Skin of body (tissue), 2 donors: ENCODE measurements around the gene FRAS1. TPM values are rescaled to one million over a fixed set of nuclear protein-coding genes. Genes with fewer than 3 reads are reported as not detected.
"Not testable (repeated sequence)": the region's sequence is repeated elsewhere in the genome, so short reads cannot be mapped to it uniquely, and the experiment has no call there.

Source experiments
- DNase-seq: peaks from one replicate; lab custom pipeline; 2025; lab: John Stamatoyannopoulos, UW
- total RNA-seq: library from RNA; depleted of rRNA; stranded (reverse); fragments of >200 nt; gene quantifications from one replicate; pipeline ENCODE4 v1.2.3, GENCODE V29; 2014

FRAS1 gene
- total RNA-seq, 1 donor from 2014 or later, result 15.2 TPM

GRCh38 chr4:78166622-78167021 is 109.5 kb downstream of the FRAS1 start:
- DNase-seq, result no peak

GRCh38 chr4:78167510-78167909 is 110.4 kb downstream of the FRAS1 start:
- DNase-seq, result no peak

- DNase-seq, result no peak
These were observed 110.9 kb downstream of the FRAS1 start for GRCh38 chr4:78168029-78168428.

GRCh38 chr4:78169728-78170127 is 112.6 kb downstream of the FRAS1 start:
- DNase-seq, result no peak

- DNase-seq, result no peak
These were observed 114.4 kb downstream of the FRAS1 start for GRCh38 chr4:78171482-78171881.

- no peak for DNase-seq
These were observed 117.8 kb downstream of the FRAS1 start for GRCh38 chr4:78174891-78175290.

GRCh38 chr4:78179196-78179595 is 122.1 kb downstream of the FRAS1 start:
- no peak for DNase-seq

- DNase-seq, result not testable (repeated sequence)
These were observed 124.6 kb downstream of the FRAS1 start for GRCh38 chr4:78181681-78182234.

GRCh38 chr4:78184584-78184983 is 127.5 kb downstream of the FRAS1 start:
- DNase-seq, result no peak

GRCh38 chr4:78185117-78185516 is 128.0 kb downstream of the FRAS1 start:
- DNase-seq, result no peak

- DNase-seq, result no peak
These were observed 129.7 kb downstream of the FRAS1 start for GRCh38 chr4:78186597-78187543.

- no peak for DNase-seq
These were observed 132.9 kb downstream of the FRAS1 start for GRCh38 chr4:78190068-78190467.

- DNase-seq, result no peak
These were observed 133.5 kb downstream of the FRAS1 start for GRCh38 chr4:78190595-78190994.

GRCh38 chr4:78197947-78198346 is 140.8 kb downstream of the FRAS1 start:
- DNase-seq, result no peak

GRCh38 chr4:78199984-78200383 is 142.9 kb downstream of the FRAS1 start:
- DNase-seq, result no peak

GRCh38 chr4:78200949-78201348 is 143.8 kb downstream of the FRAS1 start:
- DNase-seq, result no peak

GRCh38 chr4:78204176-78204575 is 147.1 kb downstream of the FRAS1 start:
- DNase-seq, result no peak

- no peak for DNase-seq
These were observed 148.5 kb downstream of the FRAS1 start for GRCh38 chr4:78205591-78205990.

- no peak for DNase-seq
These were observed 150.4 kb downstream of the FRAS1 start for GRCh38 chr4:78207541-78207940.

- DNase-seq, result no peak
These were observed 150.8 kb downstream of the FRAS1 start for GRCh38 chr4:78207951-78208350.

GRCh38 chr4:78208896-78209295 is 151.8 kb downstream of the FRAS1 start:
- DNase-seq, result not testable (repeated sequence)

GRCh38 chr4:78210694-78211410 is 153.7 kb downstream of the FRAS1 start:
- DNase-seq, result no peak
